HFF-Myc (cell line): ENCODE measurements around the gene PHF21B.

Experiments used
- DNase-seq: peaks from one replicate; pipeline ENCODE4 v3.0.0-alpha.2; 2011; ENCODE audit warnings: low read depth; ENCODE audit errors: extremely low read depth
- H3K4me3 ChIP-seq: replicated peaks from 2 replicates; pipeline ENCODE4 v1.5.1; 2011; ENCODE audit warnings: low read depth, mild to moderate bottlenecking, control low read depth, low read length
- CTCF ChIP-seq: IDR thresholded peaks from 2 replicates; pipeline ENCODE4 v1.5.1; 2012; ENCODE audit warnings: mild to moderate bottlenecking, low read depth, low read length, control low read depth; ENCODE audit errors: missing control alignments

PHF21B gene

GRCh38 chr22:44985906-44986527 is 23.8 kb downstream of the PHF21B start:
- no peak for DNase-seq
- no peak overlapping the region for H3K4me3 ChIP-seq
- no peak for TF ChIP-seq CTCF

- no peak for TF ChIP-seq CTCF
- H3K4me3 ChIP-seq: no peak overlapping the region
- DNase-seq: no peak
These were observed 25.8 kb downstream of the PHF21B start for GRCh38 chr22:44983878-44984482.

GRCh38 chr22:44982445-44982844 is 27.4 kb downstream of the PHF21B start:
- DNase-seq: no peak
- no peak for TF ChIP-seq CTCF

GRCh38 chr22:44981857-44982256 is 27.9 kb downstream of the PHF21B start:
- H3K4me3 ChIP-seq: no peak overlapping the region
- no peak for DNase-seq
- no peak for TF ChIP-seq CTCF

More at GRCh38 chr22:44982445-44982844, 27.4 kb downstream of the PHF21B start:
- H3K4me3 ChIP-seq: no peak overlapping the region

GRCh38 chr22:44979154-44979553 is 30.7 kb downstream of the PHF21B start:
- no peak for TF ChIP-seq CTCF
- no peak overlapping the region for H3K4me3 ChIP-seq
- no peak for DNase-seq

- DNase-seq: peak; percentile 53
- TF ChIP-seq CTCF: peak; percentile 89
- H3K4me3 ChIP-seq: no peak overlapping the region
These were observed 34.2 kb downstream of the PHF21B start for GRCh38 chr22:44975427-44976262.
